AG08396 (cell line): Measurements from ENCODE around the gene CNOT1.
"Not testable (repeated sequence)": the region's sequence is repeated elsewhere in the genome, so short reads cannot be mapped to it uniquely, and the experiment has no call there.

Experiments
- DNase-seq: peaks from one replicate; pipeline ENCODE4 v3.0.0; 2012; ENCODE audit warnings: low spot score, mixed read lengths

CNOT1 gene

GRCh38 chr16:58582133-58582532, 47.5 kb downstream of the CNOT1 start:
- no peak for DNase-seq

GRCh38 chr16:58579587-58579986, 50.0 kb downstream of the CNOT1 start:
- no peak for DNase-seq

GRCh38 chr16:58578642-58579041, 51.0 kb downstream of the CNOT1 start:
- DNase-seq = no peak

GRCh38 chr16:58577141-58577540, 52.5 kb downstream of the CNOT1 start:
- no peak for DNase-seq

- DNase-seq = no peak
Measured at GRCh38 chr16:58574895-58575294, 54.7 kb downstream of the CNOT1 start.

GRCh38 chr16:58565697-58566096, 63.9 kb downstream of the CNOT1 start:
- not testable (repeated sequence) for DNase-seq

- no peak for DNase-seq
Measured at GRCh38 chr16:58563775-58564174, 65.9 kb downstream of the CNOT1 start.

- DNase-seq = no peak
Measured at GRCh38 chr16:58563235-58563634, 66.4 kb downstream of the CNOT1 start.

- DNase-seq = no peak
Measured at GRCh38 chr16:58556678-58557077, 72.9 kb downstream of the CNOT1 start.

GRCh38 chr16:58551496-58551895, 78.1 kb downstream of the CNOT1 start:
- no peak for DNase-seq

GRCh38 chr16:58548378-58548777, 81.2 kb downstream of the CNOT1 start:
- DNase-seq = no peak

- no peak for DNase-seq
Measured at GRCh38 chr16:58543685-58544084, 85.9 kb downstream of the CNOT1 start.

- no peak for DNase-seq
Measured at GRCh38 chr16:58542291-58542690, 87.3 kb downstream of the CNOT1 start.

- no peak for DNase-seq
Measured at GRCh38 chr16:58541711-58542110, 87.9 kb downstream of the CNOT1 start.

GRCh38 chr16:58537124-58537906, 92.3 kb downstream of the CNOT1 start:
- no peak for DNase-seq

- DNase-seq = no peak
Measured at GRCh38 chr16:58536278-58536677, 93.3 kb downstream of the CNOT1 start.

- DNase-seq = no peak
Measured at GRCh38 chr16:58535100-58535499, 94.5 kb downstream of the CNOT1 start.

- no peak for DNase-seq
Measured at GRCh38 chr16:58533751-58534470, 95.7 kb downstream of the CNOT1 start.

- no peak for DNase-seq
Measured at GRCh38 chr16:58532414-58532813, 97.2 kb downstream of the CNOT1 start.

- no peak for DNase-seq
Measured at GRCh38 chr16:58530179-58530578, 99.4 kb downstream of the CNOT1 start.

GRCh38 chr16:58519707-58520106, 109.9 kb downstream of the CNOT1 start:
- no peak for DNase-seq

GRCh38 chr16:58518980-58519368, 110.7 kb downstream of the CNOT1 start:
- DNase-seq = no peak
